NCI-H128 (cell line): ENCODE measurements around the gene ERP27.

ENCODE experiments used
- DNase-seq: peaks from one replicate; lab custom pipeline; 2025; ENCODE audit not compliant: unreplicated experiment; lab: John Stamatoyannopoulos, UW

Gene ERP27

DNA sequence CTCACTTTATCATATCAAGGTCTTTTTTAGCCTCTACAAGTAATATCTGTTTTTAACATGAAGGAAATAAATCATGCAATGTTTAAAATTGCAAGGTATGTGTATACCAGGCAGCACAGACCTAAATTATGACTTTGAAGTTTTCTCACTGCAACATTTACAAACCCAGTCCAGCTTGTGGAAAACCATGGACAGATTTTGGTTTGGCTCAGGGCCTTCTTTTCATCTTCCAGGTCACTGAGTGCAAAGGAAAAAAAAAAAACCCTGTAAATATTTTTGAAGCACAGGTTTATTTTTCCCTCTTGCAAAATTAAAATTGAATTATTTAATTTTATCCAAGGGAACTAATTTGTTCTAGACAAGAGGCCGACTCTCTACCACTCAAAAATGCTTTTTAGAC, 66.5 kb downstream of the ERP27 start:
- no peak for DNase-seq

GRCh38 chr12:14871247-14871646, 67.1 kb downstream of the ERP27 start:
- DNase-seq = no peak

DNA sequence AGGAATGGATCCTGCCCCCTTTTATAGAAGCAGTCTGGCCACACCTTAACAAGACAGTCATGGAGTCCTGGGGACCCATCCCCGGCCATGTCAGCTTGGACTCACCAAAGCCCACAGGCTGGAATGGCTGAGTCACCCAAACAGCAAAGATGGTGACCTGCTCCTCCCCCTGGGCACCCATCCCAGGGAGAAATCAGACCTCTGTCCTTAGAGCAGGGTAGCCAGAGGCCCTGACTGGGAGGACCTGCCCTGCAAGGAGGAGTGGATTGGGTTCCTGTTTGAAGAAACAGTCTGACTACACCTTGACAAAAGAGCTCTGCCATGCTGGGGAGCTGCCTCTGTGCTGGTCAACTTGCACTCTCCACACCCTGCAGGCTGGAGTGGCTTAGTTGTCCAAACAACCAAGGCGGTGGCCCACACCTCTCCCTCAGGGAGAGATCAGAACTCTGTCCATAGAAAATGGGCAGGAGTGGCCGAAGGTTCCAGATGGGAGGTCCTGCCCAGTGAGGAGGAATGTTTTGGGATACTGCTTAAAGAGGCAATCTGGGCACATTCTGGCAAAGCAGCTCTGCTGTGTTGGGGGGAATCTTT, 69.3 kb downstream of the ERP27 start:
- no peak for DNase-seq
